Measurements from ENCODE around the gene LAMA1.

GRCh38 chr18:7164323-7165004, 46.9 kb upstream of the LAMA1 start:
- TF ChIP-seq CTCF (IDR thresholded peaks at IDR 0.05) (no peak), POLR2A (IDR thresholded peaks at IDR 0.05) (no peak), EP300 (IDR thresholded peaks at IDR 0.05) (no peak), POLR2AphosphoS5 (IDR thresholded peaks at IDR 0.05) (no peak)
